Activated T-cell treated with anti-CD3 and anti-CD28 coated beads, Interleukin-2, amount 50 U/mL, for 4 hours (primary cell): Measurements from ENCODE around the gene ABHD16A. TPM values are rescaled to one million over a fixed set of nuclear protein-coding genes. Genes with fewer than 3 reads are reported as not detected.

ENCODE experiments used
- ATAC-seq, 2 donors: fragments of 200-7000 bp; cut with Tn5 transposase; one replicate each; pipeline ENCODE4 v1.10.0; 2021
- DNase-seq: peaks from one replicate; pipeline ENCODE4 v3.0.0-alpha.2; 2020
- H3K27me3 Mint-ChIP-seq: one replicate; pipeline ENCODE4 v1.8.0; 2021; ENCODE audit warnings: low read depth, mixed read lengths
- H3K36me3 Mint-ChIP-seq: one replicate; pipeline ENCODE4 v1.8.0; 2022; ENCODE audit warnings: mixed read lengths; ENCODE audit not compliant: insufficient read depth
- H3K4me1 Mint-ChIP-seq: one replicate; pipeline ENCODE4 v1.8.0; 2021; ENCODE audit warnings: low read depth, mixed read lengths
- H3K4me3 Mint-ChIP-seq: one replicate; pipeline ENCODE4 v1.8.0; 2021; ENCODE audit warnings: mild to moderate bottlenecking, moderate library complexity, mixed read lengths
- H3K9me3 Mint-ChIP-seq: one replicate; pipeline ENCODE4 v1.8.0; 2021; ENCODE audit warnings: mixed read lengths
- total RNA-seq, 3 donors: library from RNA; stranded (reverse); gene quantifications; one replicate each; pipeline ENCODE4 v1.2.1, GENCODE V29; 2021

Gene ABHD16A
- total RNA-seq, 3 donors from 2014 or later: 33.9 to 38.1 (median 35.2) TPM

DNA sequence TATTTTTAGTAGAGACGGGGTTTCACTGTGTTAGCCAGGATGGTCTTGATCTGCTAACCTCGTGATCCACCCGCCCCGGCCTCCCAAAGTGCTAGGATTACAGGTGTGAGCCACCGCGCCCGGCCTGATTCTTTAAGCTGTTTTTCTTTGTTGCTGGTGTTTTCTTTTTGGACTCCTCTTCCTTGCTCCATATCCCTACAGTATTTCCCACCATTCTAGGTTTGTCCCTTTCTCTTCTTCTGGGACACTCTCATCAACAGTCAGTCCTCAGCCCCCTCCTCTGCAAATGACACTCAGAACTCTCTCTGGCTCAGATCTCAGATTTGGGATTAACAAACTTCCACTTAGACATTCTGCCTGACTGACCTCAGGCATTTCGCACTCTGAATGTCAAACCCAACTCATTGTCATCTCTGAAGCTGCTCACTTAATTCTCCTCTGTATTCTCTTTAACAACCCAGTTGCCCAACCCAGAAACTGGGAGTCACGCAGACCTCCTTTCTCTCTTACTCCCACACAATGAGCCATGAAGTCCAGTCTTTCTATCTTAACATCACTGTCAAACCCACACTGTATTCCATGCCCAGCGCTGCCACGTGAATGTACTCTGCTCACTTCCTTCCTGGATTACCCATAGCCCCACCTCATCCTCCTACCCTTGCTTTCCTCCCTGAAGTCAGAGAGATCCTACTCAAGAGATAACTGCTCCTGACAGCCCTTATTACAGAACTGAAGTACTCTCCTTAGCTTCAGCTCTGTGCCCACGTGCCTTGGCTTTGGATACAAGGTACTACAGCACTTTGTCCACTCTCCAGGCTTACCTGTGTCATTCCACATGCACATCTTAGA is 22.6 kb upstream of the ABHD16A start:
- H3K36me3 Mint-ChIP-seq: peaks cover 4% of the 10 kb centered on the region
- no peaks in the 10 kb centered on the region for H3K27me3 Mint-ChIP-seq
- no peak overlapping the region for H3K4me3 Mint-ChIP-seq
- no peak for DNase-seq
- H3K4me1 Mint-ChIP-seq: peaks cover 45% of the 10 kb centered on the region
- ATAC-seq: no peak
- no peaks in the 10 kb centered on the region for H3K9me3 Mint-ChIP-seq

GRCh38 chr6:31723980-31724691 is 21.0 kb upstream of the ABHD16A start:
- ATAC-seq: no peak
- no peaks in the 10 kb centered on the region for H3K27me3 Mint-ChIP-seq

GRCh38 chr6:31723245-31723979 is 20.3 kb upstream of the ABHD16A start, which contains the start of gene MPIG6B:
Gene MPIG6B, plus strand, starts transcription at chr6:31723373. Its CDS starts 11 bp downstream, at chr6:31723384.
- Mint-ChIP-seq H3K4me1 (peaks cover 28% of the 10 kb centered on the region), H3K9me3 (no peaks in the 10 kb centered on the region), H3K27me3 (no peaks in the 10 kb centered on the region), H3K4me3 (no peak within 1 kb of the TSS), H3K36me3 (peaks cover 4% of the 10 kb centered on the region)
- ATAC-seq (peak in 1 of 2 donors; percentile 44), DNase-seq (no peak)

More at GRCh38 chr6:31723980-31724691, 21.0 kb upstream of the ABHD16A start:
- Mint-ChIP-seq H3K9me3 (no peaks in the 10 kb centered on the region), H3K36me3 (peaks cover 4% of the 10 kb centered on the region), H3K4me3 (no peak overlapping the region), H3K4me1 (peaks cover 35% of the 10 kb centered on the region)
- no peak for DNase-seq

GRCh38 chr6:31722173-31722572 is 19.0 kb upstream of the ABHD16A start:
- Mint-ChIP-seq H3K4me1 (peaks cover 18% of the 10 kb centered on the region), H3K9me3 (no peaks in the 10 kb centered on the region), H3K36me3 (peaks cover 4% of the 10 kb centered on the region), H3K27me3 (no peaks in the 10 kb centered on the region), H3K4me3 (no peak overlapping the region)
- no peak for ATAC-seq
- no peak for DNase-seq

GRCh38 chr6:31721351-31722020 is 18.4 kb upstream of the ABHD16A start, which contains the start of gene LY6G6C:
Gene LY6G6C, minus strand, starts transcription at chr6:31721746. Its CDS starts 67 bp downstream, at chr6:31721679.
- DNase-seq (no peak), ATAC-seq (no peak)
- no peaks in the 10 kb centered on the region for H3K9me3 Mint-ChIP-seq
- H3K4me1 Mint-ChIP-seq: peaks cover 12% of the 10 kb centered on the region
- H3K4me3 Mint-ChIP-seq: no peak within 1 kb of the TSS
- H3K27me3 Mint-ChIP-seq: no peaks in the 10 kb centered on the region
- H3K36me3 Mint-ChIP-seq: peaks cover 4% of the 10 kb centered on the region

DNA sequence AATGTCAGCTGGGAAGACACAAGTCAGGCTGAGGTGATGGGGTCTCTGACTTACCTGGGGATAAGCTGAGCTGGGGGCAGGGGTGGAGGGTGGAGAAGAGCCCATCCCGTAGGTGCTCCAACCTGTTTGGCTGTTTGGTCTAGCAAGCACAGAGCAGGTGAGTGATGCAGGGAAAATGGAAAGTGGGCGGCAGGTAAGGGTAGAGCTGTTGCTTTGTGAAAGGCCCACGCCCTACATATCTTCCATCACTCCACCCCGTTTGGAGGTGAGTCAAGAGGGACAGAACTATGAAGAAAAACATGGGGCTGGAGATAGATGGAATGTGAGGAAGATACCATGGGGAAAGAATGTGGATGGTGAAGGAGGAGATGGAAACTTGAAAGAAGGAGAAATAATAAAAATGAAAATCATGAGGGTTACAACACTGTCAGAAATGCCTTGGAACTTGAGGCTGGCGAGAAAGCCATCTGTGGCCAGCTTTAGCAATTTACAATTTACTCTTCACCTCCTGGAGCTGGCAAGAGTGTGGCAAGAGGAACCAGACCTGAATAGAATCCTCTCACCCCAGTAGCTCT is 17.2 kb upstream of the ABHD16A start:
- peaks cover 2% of the 10 kb centered on the region for H3K4me1 Mint-ChIP-seq
- ATAC-seq: no peak
- DNase-seq: no peak

GRCh38 chr6:31719001-31719400 is 15.9 kb upstream of the ABHD16A start:
- no peaks in the 10 kb centered on the region for H3K27me3 Mint-ChIP-seq
- no peak for ATAC-seq
- H3K36me3 Mint-ChIP-seq: no peaks in the 10 kb centered on the region
- H3K9me3 Mint-ChIP-seq: no peaks in the 10 kb centered on the region
- H3K4me1 Mint-ChIP-seq: peaks cover 2% of the 10 kb centered on the region
- no peak for DNase-seq
- no peak overlapping the region for H3K4me3 Mint-ChIP-seq

More for the DNA sequence above, 17.2 kb upstream of the ABHD16A start:
- Mint-ChIP-seq H3K9me3 (no peaks in the 10 kb centered on the region), H3K4me3 (no peak overlapping the region), H3K27me3 (no peaks in the 10 kb centered on the region), H3K36me3 (no peaks in the 10 kb centered on the region)

DNA sequence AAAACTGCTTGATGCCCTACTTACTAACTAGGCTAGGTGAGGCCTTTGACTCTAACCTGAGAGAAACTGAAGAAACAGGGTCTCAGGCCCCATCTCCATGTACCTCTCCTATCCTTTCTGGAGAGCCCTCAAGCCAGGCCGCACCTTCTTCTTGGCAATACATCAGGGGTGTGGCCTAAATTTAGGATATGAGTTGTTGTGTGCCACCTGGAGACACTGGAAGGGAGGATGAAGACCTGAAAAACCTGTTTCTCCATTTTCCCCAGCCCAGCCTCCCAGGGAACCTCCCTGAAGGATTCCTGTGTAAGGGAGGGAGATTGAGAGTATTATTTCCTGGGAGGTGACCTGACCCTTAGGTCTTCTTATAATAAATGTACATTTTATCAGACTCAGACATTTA is 15.1 kb upstream of the ABHD16A start:
- no peaks in the 10 kb centered on the region for H3K27me3 Mint-ChIP-seq
- no peaks in the 10 kb centered on the region for H3K36me3 Mint-ChIP-seq
- H3K4me3 Mint-ChIP-seq: no peak overlapping the region
- peaks cover 1% of the 10 kb centered on the region for H3K4me1 Mint-ChIP-seq
- no peak for ATAC-seq
- DNase-seq: no peak
- no peaks in the 10 kb centered on the region for H3K9me3 Mint-ChIP-seq

- no peaks in the 10 kb centered on the region for H3K36me3 Mint-ChIP-seq
- H3K9me3 Mint-ChIP-seq: no peaks in the 10 kb centered on the region
- ATAC-seq (no peak), DNase-seq (no peak)
- no peaks in the 10 kb centered on the region for H3K4me1 Mint-ChIP-seq
- no peaks in the 10 kb centered on the region for H3K27me3 Mint-ChIP-seq
- H3K4me3 Mint-ChIP-seq: no peak overlapping the region
Measured at GRCh38 chr6:31717499-31718222, 14.5 kb upstream of the ABHD16A start.

GRCh38 chr6:31715022-31715958 is 12.2 kb upstream of the ABHD16A start, which contains the start of gene LY6G6D:
Gene LY6G6D, plus strand, starts transcription at chr6:31715348. Its CDS starts 8 bp downstream, at chr6:31715356.
- Mint-ChIP-seq H3K27me3 (no peaks in the 10 kb centered on the region), H3K36me3 (no peaks in the 10 kb centered on the region), H3K4me3 (no peak within 1 kb of the TSS), H3K4me1 (peaks cover 11% of the 10 kb centered on the region), H3K9me3 (no peaks in the 10 kb centered on the region)
- DNase-seq: no peak
- ATAC-seq: no peak

DNA sequence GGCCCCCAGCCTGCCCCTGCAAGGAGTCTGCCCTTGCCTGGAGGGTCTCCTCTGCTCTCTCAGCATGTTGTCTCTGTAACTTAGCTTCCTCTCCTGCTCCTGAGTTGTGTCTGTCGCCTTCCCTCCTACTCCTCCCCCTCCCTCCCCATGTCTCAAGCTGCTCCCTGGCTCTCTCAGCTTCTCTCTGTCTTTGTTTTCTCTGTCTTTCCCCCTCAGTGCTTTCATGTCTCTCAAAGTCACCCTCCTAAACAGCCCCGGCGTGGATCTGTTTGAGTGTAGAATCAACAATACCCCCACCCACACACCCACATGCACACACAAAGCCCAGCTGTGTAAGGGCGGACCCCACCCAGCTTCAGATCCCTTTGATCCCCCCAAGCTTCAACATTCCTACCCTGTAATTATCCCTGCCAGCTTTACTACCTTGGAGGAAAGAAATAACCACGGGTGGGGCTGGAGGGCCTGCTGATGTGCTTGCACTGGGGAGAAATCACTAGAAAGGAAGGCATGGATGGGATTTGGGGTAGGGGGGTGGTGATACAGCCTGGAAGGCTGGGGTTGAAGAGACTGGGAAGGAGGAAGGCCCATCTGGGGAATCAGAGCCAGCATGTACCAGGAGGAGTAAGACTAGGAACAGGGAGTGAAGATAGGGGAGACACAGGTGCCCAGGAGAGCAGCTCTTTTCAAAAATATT is 11.0 kb upstream of the ABHD16A start:
- Mint-ChIP-seq H3K9me3 (no peaks in the 10 kb centered on the region), H3K4me1 (peaks cover 11% of the 10 kb centered on the region), H3K36me3 (no peaks in the 10 kb centered on the region), H3K4me3 (no peak overlapping the region), H3K27me3 (no peaks in the 10 kb centered on the region)
- ATAC-seq: no peak
- no peak for DNase-seq

- no peak for ATAC-seq
- Mint-ChIP-seq H3K4me3 (no peak overlapping the region), H3K9me3 (no peaks in the 10 kb centered on the region), H3K4me1 (peaks cover 11% of the 10 kb centered on the region), H3K36me3 (no peaks in the 10 kb centered on the region), H3K27me3 (no peaks in the 10 kb centered on the region)
- DNase-seq: no peak
Measured at GRCh38 chr6:31713465-31713864, 10.3 kb upstream of the ABHD16A start.
